ENCODE measurements around the gene SYT1.

SYT1 gene

GRCh38 chr12:79236920-79237319 is 372.3 kb downstream of the SYT1 start:
- DNase-seq, result no peak

- no peak for DNase-seq
These were observed 373.7 kb downstream of the SYT1 start for GRCh38 chr12:79238246-79238645.

DNA sequence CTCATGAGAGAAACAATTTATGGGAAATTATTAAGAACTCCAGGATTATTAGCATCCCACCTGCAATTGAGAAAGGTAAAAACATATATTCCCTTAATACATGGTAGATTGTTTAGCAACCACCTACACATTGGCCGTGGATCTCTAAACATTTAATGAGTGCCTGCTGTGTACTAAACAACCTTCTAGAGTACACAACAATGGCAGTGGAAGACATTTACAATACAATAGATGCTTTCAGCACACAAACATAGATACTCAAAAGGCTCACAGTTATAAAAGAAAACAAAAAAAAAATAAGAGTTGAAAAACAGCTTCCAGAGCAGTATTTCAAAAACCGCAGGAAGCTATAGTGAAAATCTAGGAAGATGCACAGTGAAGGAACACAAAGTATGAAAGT is 382.9 kb downstream of the SYT1 start:
- DNase-seq, result no peak

DNA sequence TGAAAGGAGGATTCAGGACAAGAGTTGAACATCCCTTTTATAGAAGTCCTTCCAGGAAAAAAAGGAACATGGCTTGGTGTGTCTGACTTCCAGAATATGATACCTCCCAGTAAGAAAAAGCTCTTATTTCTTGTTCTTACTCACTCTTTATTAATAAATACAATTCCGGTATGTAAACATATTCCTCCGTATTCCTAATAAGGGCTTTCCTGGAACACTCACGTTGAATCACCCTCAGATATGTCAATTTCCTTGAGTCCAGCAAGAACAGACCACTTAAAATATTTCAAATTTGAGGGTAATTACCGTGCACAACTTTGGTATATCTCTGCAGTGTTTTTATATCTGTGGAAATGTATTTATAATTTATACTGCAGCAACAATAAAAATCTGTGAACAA is 385.6 kb downstream of the SYT1 start:
- no peak for DNase-seq

DNA sequence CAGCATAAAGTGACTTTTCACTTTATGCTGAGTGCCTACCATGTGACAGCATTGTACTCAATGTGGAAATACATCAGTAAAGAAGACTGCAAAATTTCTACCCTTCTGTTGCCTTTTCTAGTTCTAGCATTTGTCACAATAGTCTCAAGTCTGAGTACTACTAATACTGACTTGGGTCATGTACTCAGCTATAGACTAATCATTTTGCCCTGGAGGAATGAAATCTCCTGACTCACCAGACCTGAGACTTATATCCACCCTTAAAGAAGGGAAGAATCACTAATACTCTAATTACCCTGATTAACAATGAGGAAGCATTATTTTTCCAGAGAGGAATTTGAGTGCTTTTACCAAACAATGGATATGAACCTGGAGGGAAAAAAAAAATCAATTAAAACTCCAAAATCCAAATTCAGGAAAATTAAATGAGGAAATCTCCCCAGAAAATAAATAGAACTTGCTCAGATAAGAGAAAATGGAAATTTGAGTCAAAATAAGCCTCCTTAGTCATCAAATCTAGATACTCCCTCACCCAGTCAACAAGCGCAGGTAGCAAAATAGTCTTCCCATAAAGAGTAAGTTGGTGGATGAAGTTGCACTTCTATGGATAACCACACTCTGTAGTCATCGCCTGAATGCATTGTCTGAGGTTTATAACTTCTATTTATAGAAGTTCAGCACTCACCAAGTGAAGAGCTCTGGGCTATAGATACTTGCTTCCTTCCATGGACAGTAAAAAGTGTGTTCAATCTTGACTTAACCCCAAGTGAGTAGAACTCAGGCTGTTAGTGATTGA is 386.6 kb downstream of the SYT1 start:
- no peak for DNase-seq

GRCh38 chr12:79252358-79253075 is 387.9 kb downstream of the SYT1 start:
- DNase-seq, result no peak

- DNase-seq, result no peak
These were observed 390.7 kb downstream of the SYT1 start for GRCh38 chr12:79255288-79255687.

DNA sequence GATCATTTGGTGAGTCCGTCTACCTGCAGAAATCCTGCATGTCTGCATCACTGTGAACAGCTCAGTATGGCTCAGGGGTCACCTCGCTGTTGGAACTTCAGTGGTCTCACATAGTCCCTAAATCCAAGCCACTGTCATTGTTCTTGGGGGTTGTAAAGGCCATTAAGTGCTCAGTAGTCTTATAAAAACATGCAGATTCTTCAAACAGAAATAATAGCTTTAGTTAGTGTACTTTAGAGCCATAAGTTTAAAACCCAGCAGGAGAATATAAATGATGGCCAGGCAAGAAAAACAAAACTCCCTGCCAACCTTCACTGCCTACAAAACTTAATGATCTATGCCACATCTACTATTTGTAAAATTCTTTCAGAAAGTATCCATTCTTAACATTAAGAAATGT is 396.3 kb downstream of the SYT1 start:
- no peak for DNase-seq

GRCh38 chr12:79262938-79263337 is 398.4 kb downstream of the SYT1 start:
- no peak for DNase-seq

GRCh38 chr12:79266343-79267144 is 402.0 kb downstream of the SYT1 start:
- no peak for DNase-seq

GRCh38 chr12:79267580-79267979 is 403.0 kb downstream of the SYT1 start:
- DNase-seq, result no peak

DNA sequence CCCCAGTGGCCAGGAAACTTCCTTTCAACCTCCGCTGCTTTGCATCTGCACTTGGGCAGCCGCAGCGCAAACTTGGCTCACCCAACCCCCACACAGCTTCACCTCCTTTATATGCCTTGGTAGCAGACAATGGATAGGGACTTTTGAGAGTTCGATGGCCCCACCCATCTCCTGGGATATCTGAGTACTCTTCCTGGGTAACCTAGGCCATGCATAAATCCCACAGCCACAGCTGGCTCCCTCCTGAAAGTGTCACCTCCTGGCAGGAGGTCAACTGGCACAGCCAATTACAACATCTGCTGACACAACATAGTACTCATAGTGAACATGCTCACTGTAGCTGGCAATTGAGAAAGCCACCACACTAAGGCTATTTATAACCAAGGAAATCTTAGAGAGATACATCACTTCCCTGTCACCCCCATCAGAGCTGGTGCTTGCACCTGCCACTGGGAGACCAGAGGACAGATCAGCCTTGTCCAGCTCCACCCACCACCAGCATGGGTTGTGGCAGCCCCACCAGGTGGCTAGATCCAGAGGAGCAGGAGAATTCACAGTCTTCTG is 410.0 kb downstream of the SYT1 start:
- no peak for DNase-seq

DNA sequence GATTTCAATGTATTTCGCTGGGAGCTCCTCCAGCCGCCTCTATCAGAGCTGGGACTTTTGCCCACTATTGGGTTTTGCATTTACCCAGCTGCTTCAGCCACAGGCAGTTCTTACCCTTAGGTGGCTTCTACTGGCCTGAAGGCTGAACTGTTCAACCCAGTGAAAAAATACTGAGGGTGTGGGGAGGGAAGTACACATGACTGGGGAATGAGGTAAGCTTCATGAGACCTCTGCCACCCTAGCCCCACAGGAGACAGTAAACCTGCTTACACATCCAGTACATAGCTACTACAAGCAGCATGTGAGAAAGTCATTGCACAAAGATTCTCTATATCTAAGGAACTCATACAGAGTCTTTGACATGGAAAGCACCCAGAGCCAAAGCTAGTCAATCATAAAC is 411.1 kb downstream of the SYT1 start:
- no peak for DNase-seq

DNA sequence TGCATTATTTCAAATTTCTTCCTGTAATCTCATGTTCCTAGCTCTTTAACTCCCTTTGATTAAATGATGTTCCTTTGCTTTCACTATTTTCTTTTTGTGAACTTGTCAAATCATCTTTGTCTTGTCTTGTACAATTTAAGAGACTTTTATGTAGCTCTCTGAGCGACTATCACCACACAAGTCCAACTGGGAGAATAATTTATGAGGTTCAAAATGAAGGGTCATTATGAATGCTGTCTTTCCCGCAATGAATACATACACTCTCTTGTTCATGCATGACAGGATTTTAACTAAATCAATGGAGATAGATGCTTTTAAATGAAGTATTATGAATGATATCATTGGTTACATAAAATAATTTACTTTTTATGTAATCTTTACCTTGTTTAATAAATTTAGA is 418.8 kb downstream of the SYT1 start:
- no peak for DNase-seq

DNA sequence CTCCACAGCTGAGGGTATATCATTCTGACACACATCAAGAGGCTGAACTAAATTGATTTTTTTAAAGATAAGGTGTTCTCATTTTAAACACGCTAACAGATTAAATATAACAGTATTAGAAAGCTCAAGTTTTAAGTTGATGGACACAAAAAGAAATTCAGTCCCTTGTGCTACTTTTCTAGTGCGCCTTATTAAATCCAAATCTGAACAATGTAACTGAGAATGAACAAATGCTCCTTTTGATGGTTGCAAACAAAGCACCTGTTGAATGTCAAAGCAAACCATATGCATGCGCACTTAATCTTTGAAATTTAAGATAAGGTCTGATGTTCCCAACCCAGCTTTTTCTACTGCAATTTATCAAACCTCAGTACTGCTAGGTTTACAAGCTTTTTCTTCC is 424.3 kb downstream of the SYT1 start:
- DNase-seq, result no peak

DNA sequence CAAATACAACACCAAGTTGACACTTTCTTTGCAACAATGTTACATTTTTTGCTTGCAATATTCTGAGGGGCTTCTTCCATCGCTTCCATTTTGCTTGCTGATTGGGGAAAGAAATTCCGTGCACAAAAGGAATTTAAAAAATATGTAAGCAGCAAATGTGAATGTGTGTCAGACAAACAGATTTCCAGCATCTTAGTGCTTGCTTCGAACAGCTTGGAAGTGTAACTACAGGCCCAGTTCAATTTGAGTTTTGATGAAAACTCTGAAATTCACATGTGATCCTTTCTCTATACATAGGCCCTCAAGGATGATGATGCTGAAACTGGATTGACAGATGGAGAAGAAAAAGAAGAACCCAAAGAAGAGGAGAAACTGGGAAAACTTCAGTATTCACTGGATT is 427.1 kb downstream of the SYT1 start:
- DNase-seq, result no peak

GRCh38 chr12:79294590-79294989 is 430.0 kb downstream of the SYT1 start:
- peak in 1 of 2 experiments; percentile 4 for DNase-seq

- no peak for DNase-seq
These were observed 431.0 kb downstream of the SYT1 start for GRCh38 chr12:79295572-79295971.

- DNase-seq, result no peak
These were observed 431.6 kb downstream of the SYT1 start for GRCh38 chr12:79296133-79296532.

DNA sequence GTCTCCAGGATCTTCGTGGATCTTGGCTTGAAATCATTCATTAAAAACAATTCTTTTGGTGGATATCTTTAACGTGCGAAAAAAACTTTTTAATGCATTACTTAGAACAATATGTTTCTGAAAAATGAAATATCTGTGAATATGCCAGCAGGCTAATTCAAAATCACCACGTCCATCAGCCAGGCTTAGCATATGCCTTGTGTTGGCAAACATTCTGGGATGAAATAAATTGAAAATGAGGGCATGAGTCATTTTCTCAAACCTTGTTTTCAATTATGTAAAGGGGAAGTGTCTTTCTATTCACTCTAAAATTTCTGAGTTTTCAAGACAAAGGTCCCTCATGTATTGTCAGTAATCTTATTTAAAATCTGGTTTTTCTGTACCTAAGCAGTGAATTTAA is 432.3 kb downstream of the SYT1 start:
- DNase-seq, result no peak

DNA sequence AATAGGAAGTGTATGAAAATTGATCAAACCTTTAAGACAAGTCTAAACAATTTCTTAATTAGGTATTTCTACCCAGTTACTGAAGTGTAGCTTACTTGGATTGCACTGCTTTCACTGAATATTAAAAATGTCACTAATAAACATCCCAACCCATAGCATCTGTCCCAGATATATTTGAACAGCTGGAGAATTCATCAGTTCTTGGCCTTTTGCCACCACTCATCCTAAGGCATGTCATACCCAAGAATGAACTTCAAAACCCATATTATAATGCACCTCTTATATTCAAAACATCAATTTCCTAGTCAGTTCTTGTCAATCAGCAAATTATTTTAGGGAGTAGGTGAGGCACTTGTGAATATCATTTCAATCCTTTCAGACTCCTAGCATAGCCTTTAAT is 433.9 kb downstream of the SYT1 start:
- peak; percentile 3 to 60 for DNase-seq

DNA sequence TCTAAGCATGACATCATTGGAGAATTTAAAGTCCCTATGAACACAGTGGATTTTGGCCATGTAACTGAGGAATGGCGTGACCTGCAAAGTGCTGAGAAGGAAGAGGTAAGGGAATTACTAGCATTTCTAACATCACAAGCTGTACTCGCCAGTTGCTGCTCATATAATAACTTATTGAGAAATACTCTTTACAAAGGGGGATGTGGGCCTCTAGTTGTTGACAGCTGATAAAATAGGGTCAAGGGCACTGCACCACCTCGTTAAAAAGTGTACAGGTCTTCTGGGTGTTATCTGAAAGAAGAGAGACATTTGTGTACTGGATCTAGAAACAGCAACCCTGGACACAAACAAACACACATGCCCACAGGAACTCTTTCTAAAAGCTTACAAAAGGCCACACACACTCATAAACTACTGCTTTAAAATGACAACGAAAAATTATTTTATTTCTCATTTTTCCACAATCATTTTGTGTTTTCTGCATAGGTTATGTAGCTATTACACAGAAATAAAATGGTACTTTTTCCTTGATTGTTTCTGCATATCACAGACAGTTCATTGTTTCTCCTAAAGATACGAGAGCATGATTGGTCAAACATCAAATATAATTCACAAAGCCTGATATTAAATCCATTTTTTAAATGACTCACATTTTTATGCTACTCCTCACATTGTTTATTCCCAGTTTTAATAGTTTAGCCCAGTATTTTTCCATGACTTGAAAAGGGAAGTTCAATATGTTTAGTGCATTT is 435.0 kb downstream of the SYT1 start:
- no peak for DNase-seq

DNA sequence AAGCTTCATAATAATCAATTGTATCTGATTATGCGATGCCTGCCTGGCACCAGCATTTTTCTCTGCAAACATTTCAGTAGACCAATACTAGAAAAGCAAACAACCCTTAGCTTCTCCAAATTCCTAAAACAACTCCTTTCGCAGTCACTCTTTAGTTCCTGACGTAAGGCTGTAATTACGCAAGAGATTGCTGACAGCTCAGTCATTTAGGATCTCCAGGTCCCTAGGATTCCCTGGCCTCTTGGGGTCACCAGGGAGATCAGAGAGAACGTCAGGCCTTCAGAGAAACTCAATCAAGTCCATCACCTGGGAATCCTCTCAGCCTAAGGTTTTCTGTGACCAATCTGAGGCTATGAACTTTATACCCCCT is 435.6 kb downstream of the SYT1 start:
- DNase-seq, result no peak

Measured in NCI-H524 (cell line).